K562 (cell line): ENCODE results near the gene ZFYVE1. TPM values are rescaled to one million over a fixed set of nuclear protein-coding genes. Genes with fewer than 3 reads are reported as not detected.

Experiments
- ATAC-seq: fragments of 200-7000 bp; cut with Tn5 transposase; 3 replicates; pipeline ENCODE4 v1.9.1; 2020; ENCODE audit warnings: moderate library complexity
- BruUV-seq: library from RNA; stranded (reverse); fragments of 400-500 nt; replicated peaks from 2 replicates; lab custom pipeline; 2021; lab: Mats Ljungman, UMichigan
- CTCF ChIA-PET: fragments of 300-600 bp; formaldehyde crosslinking; extraction: SDS; loops from one replicate; lab custom pipeline; 2021; ENCODE audit warnings: low intra/inter-chr PET ratio; lab: Yijun Ruan, JAX
- POLR2A ChIA-PET: fragments of 300-600, 350-650 bp; sonication (Branson Sonifier 250); formaldehyde crosslinking; extraction: SDS; loops from one replicate; lab custom pipeline; 2021; ENCODE audit warnings: antibody characterized with exemption, inconsistent platforms; lab: Yijun Ruan, JAX
- DNase-seq, 4 experiments: peaks; one replicate each; pipeline versions ENCODE4 v3.0.0 to v3.0.0-alpha.2; 2011 to 2018; ENCODE audit warnings: low spot score in 3 of 4, mixed read lengths in 3 of 4; ENCODE audit errors: extremely low read depth in 1 of 4
- FAIRE-seq: peaks from 2 replicates; lab custom pipeline; 2011; peaks lifted over from hg19 to GRCh38; lab: Jason Lieb, UNC
- H2AFZ ChIP-seq: 2 replicates; pipeline ENCODE4 v1.6.0; 2011; ENCODE audit warnings: low read depth, low read length, control low read depth, inconsistent platforms
- H3K27ac ChIP-seq: fragments of 200-600 bp; 3 replicates; pipeline ENCODE4 v1.8.0; 2011; ENCODE audit warnings: low read depth, mild to moderate bottlenecking, control low read depth, inconsistent platforms, low read length, moderate library complexity, mixed read lengths; ENCODE audit errors: extremely low read depth
- H3K27me3 ChIP-seq, 2 experiments: fragments of 300-600 bp in 1 of 2; 2 replicates in 1 of 2; 3 replicates in 1 of 2; pipeline versions ENCODE4 v1.6.0 to v1.8.0; 2011; ENCODE audit warnings: inconsistent platforms in 2 of 2, low read length in 2 of 2, mild to moderate bottlenecking in 1 of 2, mixed read lengths in 1 of 2, moderate library complexity in 1 of 2; ENCODE audit not compliant: control insufficient read depth in 2 of 2, insufficient read depth in 2 of 2
- H3K36me3 ChIP-seq: fragments of 300-600 bp; 3 replicates; pipeline ENCODE4 v1.8.0; 2011; ENCODE audit warnings: mild to moderate bottlenecking, low read length, inconsistent platforms; ENCODE audit not compliant: control insufficient read depth, insufficient read depth
- H3K4me1 ChIP-seq, 2 experiments: fragments of 200-600 bp in 1 of 2; replicated peaks in 1 of 2; 2 replicates in 1 of 2; 3 replicates in 1 of 2; pipeline versions ENCODE4 v1.5.1 to v1.8.0; 2011; ENCODE audit warnings: inconsistent platforms in 2 of 2, low read length in 2 of 2, mild to moderate bottlenecking in 1 of 2, mixed read lengths in 1 of 2, moderate library complexity in 1 of 2; ENCODE audit not compliant: control insufficient read depth in 2 of 2, insufficient read depth in 2 of 2
- H3K4me2 ChIP-seq: 2 replicates; pipeline ENCODE4 v1.6.1; 2011; ENCODE audit warnings: low read length, control low read depth, inconsistent platforms, mixed read lengths; ENCODE audit not compliant: insufficient read depth
- H3K4me3 ChIP-seq: fragments of 200-600 bp; sonication (generic), shearing (Covaris generic); 2 replicates; pipeline ENCODE4 v1.5.1; 2016; ENCODE audit warnings: control low read depth, inconsistent platforms
- H3K79me2 ChIP-seq: fragments of 200-600 bp; 3 replicates; pipeline ENCODE4 v1.8.0; 2011; ENCODE audit warnings: low read length, inconsistent platforms; ENCODE audit not compliant: control insufficient read depth, insufficient read depth
- H3K9ac ChIP-seq, 2 experiments: 2 replicates each; pipeline versions ENCODE4 v1.6.0 to v1.6.1; 2011; ENCODE audit warnings: low read depth in 2 of 2, low read length in 2 of 2, control low read depth in 1 of 2, inconsistent platforms in 1 of 2, mild to moderate bottlenecking in 1 of 2, mixed read lengths in 1 of 2; ENCODE audit not compliant: insufficient read depth in 1 of 2
- H3K9me1 ChIP-seq: one replicate; pipeline ENCODE4 v1.6.0; 2011; ENCODE audit warnings: inconsistent platforms, mild to moderate bottlenecking, low read length, moderate library complexity; ENCODE audit not compliant: control insufficient read depth, insufficient read depth
- H3K9me3 ChIP-seq: replicated peaks from 2 replicates; pipeline ENCODE4 v1.5.1; 2011; ENCODE audit warnings: low read depth, low read length, inconsistent platforms; ENCODE audit not compliant: control insufficient read depth, insufficient read depth
- H4K20me1 ChIP-seq: replicated peaks from 2 replicates; pipeline ENCODE4 v1.6.1; 2011; ENCODE audit warnings: low read length, inconsistent platforms, mixed read lengths; ENCODE audit not compliant: control insufficient read depth, insufficient read depth
- BRCA1 ChIP-seq, 2 experiments: fragments of 450-650 bp in 1 of 2; sonication (generic) in 1 of 2; formaldehyde crosslinking in 1 of 2; IDR thresholded peaks; 2 replicates each; pipeline versions ENCODE4 v1.5.0 to v1.6.1; 2017 to 2020; ENCODE audit warnings: mild to moderate bottlenecking in 1 of 2, missing genetic modification reagents in 1 of 2
- CBFA2T2 ChIP-seq: fragments of 450-650 bp; conservative IDR thresholded peaks from 2 replicates; pipeline ENCODE4 v1.6.1; 2017; ENCODE audit warnings: mild to moderate bottlenecking
- MCM2 ChIP-seq: fragments of 450-650 bp; IDR thresholded peaks from 2 replicates; pipeline ENCODE4 v1.6.1; 2017; ENCODE audit warnings: low read depth, mild to moderate bottlenecking
- MEIS2 ChIP-seq: fragments of 450-650 bp; IDR thresholded peaks from 2 replicates; pipeline ENCODE4 v1.6.1; 2014; ENCODE audit warnings: mild to moderate bottlenecking; ENCODE audit not compliant: partially characterized antibody
- STAT6 ChIP-seq: sonication (generic); formaldehyde crosslinking; IDR thresholded peaks from 2 replicates; pipeline ENCODE4 v1.8.1; 2023; ENCODE audit warnings: mild to moderate bottlenecking, missing genetic modification reagents
- TCF7 ChIP-seq: sonication (generic); IDR thresholded peaks from 2 replicates; pipeline ENCODE4 v1.6.1; 2016; ENCODE audit warnings: antibody characterized with exemption, borderline replicate concordance
- WHSC1 ChIP-seq: IDR thresholded peaks from one replicate; pipeline ENCODE4 v1.6.1; 2012; ENCODE audit warnings: low read length, control low read depth, inconsistent platforms
- ZNF282 ChIP-seq: sonication (generic); formaldehyde crosslinking; IDR thresholded peaks from 2 replicates; pipeline ENCODE4 v1.8.1; 2023; ENCODE audit warnings: missing genetic modification reagents
- ZNF316 ChIP-seq: fragments of 450-650 bp; IDR thresholded peaks from 2 replicates; pipeline ENCODE4 v1.6.1; 2016
- WGBS: fragments of 100-300 bp; shearing (Covaris generic); methylation state at CpG from one replicate; pipeline ENCODE4 v1.1.6; 2016; ENCODE audit warnings: low coverage, mixed read lengths; ENCODE audit not compliant: insufficient coverage; ENCODE audit errors: missing lambda C conversion rate; 5-methylcytosine and 5-hydroxymethylcytosine counted together
- in situ Hi-C: fragments of 300-500 bp; cut with MboI; formaldehyde crosslinking; loops from 4 replicates; pipeline ENCODE4 v1.15.0; 2018; ENCODE audit warnings: inconsistent platforms, mixed read lengths
- intact Hi-C: fragments of 100-400 bp; cut with micrococcal nuclease; formaldehyde crosslinking; loops from 2 replicates; pipeline ENCODE4 v1.14.2; 2022
- polyA plus RNA-seq, 8 experiments: library from polyadenylated mRNA; depleted of rRNA in 4 of 8; stranded (reverse) in 5 of 8; unstranded in 3 of 8; fragments of >200 nt; fragmentation: Nextera tagmentation in 2 of 8; fragmentation: Illumina TruSeq in 1 of 8; extraction: Ambion mirVana in 2 of 8; extraction: Trizol in 1 of 8; gene quantifications; 2 replicates each; pipeline versions ENCODE4 v1.2.1 to v1.2.3, GENCODE V29; 2011 to 2014; ENCODE audit warnings: inconsistent platforms in 1 of 8, missing spikeins in 1 of 8
- total RNA-seq, 7 experiments: library from RNA; depleted of rRNA in 6 of 7; stranded (reverse); fragments of >200 nt in 6 of 7; fragmentation: Illumina TruSeq in 2 of 7; extraction: Trizol in 2 of 7; gene quantifications; 2 replicates each; pipeline versions ENCODE4 v1.2.1 to v1.2.3, GENCODE V29; 2011 to 2021; ENCODE audit warnings: low replicate concordance in 1 of 7

Gene ZFYVE1
- total and polyA plus RNA-seq, 9 of the 15 experiments (the other 6 are each of a cell fraction or from before 2014, with no cell fraction given): 0.62 to 5.5 (median 3.4) TPM

- no peaks in the 10 kb centered on the region for H3K9me1 ChIP-seq
- no peaks in the 10 kb centered on the region for H3K27me3 ChIP-seq
- FAIRE-seq (no peak), DNase-seq (no peak), ATAC-seq (no peak)
- peaks cover 28% of the 10 kb centered on the region for H3K79me2 ChIP-seq
- H3K4me2 ChIP-seq: no peak overlapping the region
- intact Hi-C loops (no loop called here), in situ Hi-C loops (no loop called here)
- H4K20me1 ChIP-seq: no peaks in the 10 kb centered on the region
- H3K4me1 ChIP-seq: peaks cover 4 to 10% of the 10 kb centered on the region in 2 experiments; a peak in 3 of 5 replicates
- no TSS peak for BruUV-seq
- no peaks in the 10 kb centered on the region for H3K9me3 ChIP-seq
- no peak overlapping the region for H3K4me3 ChIP-seq
- WGBS: 78% methylated on average over 1 of the region's 1 CpG
- no peak overlapping the region for H3K27ac ChIP-seq
- POLR2A ChIA-PET: no interaction called here
- TF ChIP-seq STAT6 (CRISPR knock-in tag) (no peak), ZNF316 (no peak), BRCA1 (IDR thresholded peaks at IDR 0.05) (no peak), BRCA1 (CRISPR knock-in tag; IDR thresholded peaks at IDR 0.05) (no peak), MEIS2 (no peak), TCF7 (no peak), MCM2 (no peak), WHSC1 (no peak), ZNF282 (no peak), CBFA2T2 (no peak)
- CTCF ChIA-PET: no interaction called here
- H3K9ac ChIP-seq: no peak overlapping the region
- no peak overlapping the region for H2AFZ ChIP-seq
- peaks cover 2% of the 10 kb centered on the region; the same call in 1 of the 3 replicates for H3K36me3 ChIP-seq
Observed at GRCh38 chr14:73055251-73055650, 28.3 kb upstream of the ZFYVE1 start.
